Measurements from ENCODE around the gene CENPF.
"Not testable (repeated sequence)": the region's sequence is repeated elsewhere in the genome, so short reads cannot be mapped to it uniquely, and the experiment has no call there.

The CENPF gene

GRCh38 chr1:214573386-214574318 lies 29.3 kb upstream of the CENPF start:
- H3K9me3 ChIP-seq (ENCODE audit: severe bottlenecking), result peaks cover 14% of the 10 kb centered on the region
- H3K27ac ChIP-seq, result no peak overlapping the region
- H3K36me3 ChIP-seq, result no peaks in the 10 kb centered on the region
- H3K27me3 ChIP-seq (ENCODE audit: insufficient read depth, low read depth, severe bottlenecking), result peaks cover 30% of the 10 kb centered on the region
- TF ChIP-seq, protein P1, sequence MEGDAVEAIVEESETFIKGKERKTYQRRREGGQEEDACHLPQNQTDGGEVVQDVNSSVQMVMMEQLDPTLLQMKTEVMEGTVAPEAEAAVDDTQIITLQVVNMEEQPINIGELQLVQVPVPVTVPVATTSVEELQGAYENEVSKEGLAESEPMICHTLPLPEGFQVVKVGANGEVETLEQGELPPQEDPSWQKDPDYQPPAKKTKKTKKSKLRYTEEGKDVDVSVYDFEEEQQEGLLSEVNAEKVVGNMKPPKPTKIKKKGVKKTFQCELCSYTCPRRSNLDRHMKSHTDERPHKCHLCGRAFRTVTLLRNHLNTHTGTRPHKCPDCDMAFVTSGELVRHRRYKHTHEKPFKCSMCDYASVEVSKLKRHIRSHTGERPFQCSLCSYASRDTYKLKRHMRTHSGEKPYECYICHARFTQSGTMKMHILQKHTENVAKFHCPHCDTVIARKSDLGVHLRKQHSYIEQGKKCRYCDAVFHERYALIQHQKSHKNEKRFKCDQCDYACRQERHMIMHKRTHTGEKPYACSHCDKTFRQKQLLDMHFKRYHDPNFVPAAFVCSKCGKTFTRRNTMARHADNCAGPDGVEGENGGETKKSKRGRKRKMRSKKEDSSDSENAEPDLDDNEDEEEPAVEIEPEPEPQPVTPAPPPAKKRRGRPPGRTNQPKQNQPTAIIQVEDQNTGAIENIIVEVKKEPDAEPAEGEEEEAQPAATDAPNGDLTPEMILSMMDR (IDR thresholded peaks at IDR 0.05; ENCODE audit: low read depth, low read length), result no peak
- no peak overlapping the region for H3K4me3 ChIP-seq (ENCODE audit: low read depth, low read length)
- no peak for DNase-seq

DNA sequence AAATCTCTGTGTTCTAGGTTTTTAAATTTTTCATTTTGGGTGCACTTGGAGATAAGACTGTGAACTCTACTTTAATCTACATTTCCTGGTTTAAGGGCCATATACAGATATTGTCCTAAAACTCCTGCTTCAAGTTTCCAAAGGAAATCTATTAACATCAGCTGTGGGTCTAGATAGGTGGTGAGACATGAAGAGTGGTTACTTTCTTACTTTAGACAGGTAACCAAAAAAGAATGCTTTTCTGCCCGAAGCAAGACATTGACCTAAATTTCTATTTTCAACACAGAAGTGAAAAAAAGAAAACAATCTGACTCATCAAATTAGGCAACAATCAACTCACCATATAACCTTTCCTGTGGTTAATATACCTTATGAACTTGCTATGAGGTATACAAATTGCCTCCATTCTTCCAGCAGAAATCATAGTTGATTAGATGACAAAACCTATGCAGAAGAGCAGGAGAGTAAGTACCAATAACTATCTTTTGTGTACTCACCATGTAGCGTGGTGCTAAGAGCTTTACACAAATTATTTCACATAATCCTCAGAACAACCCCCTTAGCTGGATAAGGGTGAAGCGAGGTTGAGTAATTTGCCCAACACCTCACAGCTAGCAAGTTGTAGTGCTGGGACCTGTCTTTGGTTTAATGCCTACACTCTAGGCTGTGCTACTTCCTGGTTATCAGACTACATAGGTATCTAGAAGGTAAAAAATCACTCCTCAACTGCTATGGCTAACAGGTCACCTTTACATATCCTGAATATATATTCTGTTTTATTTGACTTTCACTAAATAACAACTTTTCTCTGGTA lies 28.2 kb upstream of the CENPF start:
- Histone ChIP-seq H3K4me3 (ENCODE audit: low read depth, low read length) (no peak overlapping the region), H3K9me3 (ENCODE audit: severe bottlenecking) (peaks cover 14% of the 10 kb centered on the region), H3K27ac (no peak overlapping the region), H3K36me3 (no peaks in the 10 kb centered on the region), H3K27me3 (ENCODE audit: insufficient read depth, low read depth, severe bottlenecking) (peaks cover 23% of the 10 kb centered on the region)
- DNase-seq, result no peak
- TF ChIP-seq, protein P1 (IDR thresholded peaks at IDR 0.05; ENCODE audit: low read depth, low read length), result no peak

DNA sequence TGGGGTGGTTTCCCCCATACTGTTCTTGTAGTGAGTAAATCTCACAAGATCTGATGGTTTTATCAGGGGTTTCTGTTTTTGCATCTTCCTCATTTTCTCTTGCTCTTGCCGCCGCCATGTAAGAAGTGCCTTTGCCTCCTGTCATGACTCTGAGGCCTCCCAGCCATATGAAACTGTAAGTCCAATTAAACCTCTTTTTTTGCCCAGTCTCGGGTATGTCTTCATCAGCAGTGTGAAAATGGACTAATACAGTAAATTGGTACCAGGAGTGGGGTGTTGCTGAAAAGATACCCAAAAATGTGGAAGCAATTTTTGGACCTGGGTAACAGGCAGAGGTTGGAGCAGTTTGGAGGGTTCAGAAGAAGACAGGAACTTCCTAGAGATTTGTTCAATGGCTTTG lies 26.9 kb upstream of the CENPF start:
- not testable (repeated sequence) for DNase-seq; H3K27ac ChIP-seq; H3K36me3 ChIP-seq; H3K4me3 ChIP-seq (ENCODE audit: low read depth, low read length)
- Histone ChIP-seq H3K27me3 (ENCODE audit: insufficient read depth, low read depth, severe bottlenecking) (peaks cover 13% of the 10 kb centered on the region), H3K9me3 (ENCODE audit: severe bottlenecking) (peaks cover 14% of the 10 kb centered on the region)

DNA sequence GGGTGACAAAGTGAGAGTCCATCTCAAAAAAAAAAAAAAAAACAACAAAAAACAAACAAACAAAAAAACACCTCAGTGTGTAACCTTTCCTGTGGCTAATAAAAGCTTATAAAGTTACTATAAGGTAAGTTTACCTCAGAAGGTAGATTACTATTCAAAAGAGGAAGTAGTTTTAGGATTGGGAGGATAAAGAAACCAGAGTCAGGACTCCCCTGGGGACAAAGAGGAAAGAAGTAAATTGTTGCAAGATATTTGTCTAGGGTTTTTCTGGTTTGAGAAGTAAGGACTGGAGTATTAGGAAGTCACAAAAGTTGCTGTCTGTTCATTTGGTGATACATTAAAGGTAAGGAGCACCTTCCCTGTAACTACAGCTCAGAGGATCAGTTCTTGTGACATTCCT lies 23.8 kb upstream of the CENPF start:
- DNase-seq, result no peak
- H3K27ac ChIP-seq, result no peak overlapping the region
- H3K36me3 ChIP-seq, result no peaks in the 10 kb centered on the region
- TF ChIP-seq, protein P1 (IDR thresholded peaks at IDR 0.05; ENCODE audit: low read depth, low read length), result no peak
- no peaks in the 10 kb centered on the region for H3K27me3 ChIP-seq (ENCODE audit: insufficient read depth, low read depth, severe bottlenecking)
- H3K9me3 ChIP-seq (ENCODE audit: severe bottlenecking), result peaks cover 14% of the 10 kb centered on the region
- H3K4me3 ChIP-seq (ENCODE audit: low read depth, low read length), result no peak overlapping the region

- no peak overlapping the region for H3K27ac ChIP-seq
- no peak for DNase-seq
Observed at GRCh38 chr1:214581785-214582184, 21.2 kb upstream of the CENPF start.

More at GRCh38 chr1:214581785-214582184, 21.2 kb upstream of the CENPF start:
- H3K27me3 ChIP-seq (ENCODE audit: insufficient read depth, low read depth, severe bottlenecking), result no peaks in the 10 kb centered on the region
- TF ChIP-seq, protein P1 (IDR thresholded peaks at IDR 0.05; ENCODE audit: low read depth, low read length), result no peak
- no peaks in the 10 kb centered on the region for H3K36me3 ChIP-seq
- peaks cover 2% of the 10 kb centered on the region for H3K9me3 ChIP-seq (ENCODE audit: severe bottlenecking)
- H3K4me3 ChIP-seq (ENCODE audit: low read depth, low read length), result no peak overlapping the region

Measured in WERI-Rb-1 (cell line).